Gastrocnemius medialis (tissue), 4 donors: ENCODE data around the gene CHST11. TPM values are rescaled to one million over a fixed set of nuclear protein-coding genes. Genes with fewer than 3 reads are reported as not detected.

ENCODE experiments used
- ATAC-seq, 2 donors: fragments of 150-250 bp; one replicate each; pipeline ENCODE4 v1.9.1; 2016
- DNase-seq, 2 donors: peaks; one replicate each; pipeline ENCODE4 v3.0.0-alpha.2; 2019
- H3K27ac ChIP-seq, 4 donors: fragments of 200-600 bp; sonication (generic); 1 replicate in 1 of 4; 2 replicates in 3 of 4; pipeline ENCODE4 v1.5.1; 2016 to 2018; ENCODE audit warnings: mild to moderate bottlenecking in 2 of 4, moderate library complexity in 1 of 4
- H3K27me3 ChIP-seq, 3 donors: fragments of 200-600 bp; sonication (generic) in 2 of 3; 1 replicate in 1 of 3; 2 replicates in 2 of 3; pipeline versions ENCODE4 v1.5.1 to v1.6.0; 2016 to 2019; ENCODE audit warnings: mild to moderate bottlenecking in 1 of 3, moderate library complexity in 1 of 3
- H3K36me3 ChIP-seq, 2 donors: fragments of 200-600 bp; sonication (generic) in 1 of 2; one replicate each; pipeline ENCODE4 v1.5.1; 2017 to 2018
- H3K4me1 ChIP-seq, 2 donors: fragments of 200-600 bp; sonication (generic) in 1 of 2; one replicate each; pipeline ENCODE4 v1.5.1; 2016 to 2017; ENCODE audit warnings: mild to moderate bottlenecking in 2 of 2
- H3K4me3 ChIP-seq, 4 donors: fragments of 200-600 bp; sonication (generic) in 3 of 4; 1 replicate in 1 of 4; 2 replicates in 3 of 4; pipeline ENCODE4 v1.5.1; 2016 to 2019; ENCODE audit warnings: mild to moderate bottlenecking in 2 of 4
- H3K9me3 ChIP-seq, 3 donors: fragments of 200-600 bp; sonication (generic) in 2 of 3; 1 replicate in 1 of 3; 2 replicates in 2 of 3; pipeline ENCODE4 v1.5.1; 2016 to 2019
- POLR2A ChIP-seq, 2 donors: fragments of 450-650 bp; IDR thresholded peaks; one replicate each; pipeline ENCODE4 v1.6.1; 2017; ENCODE audit warnings: antibody characterized with exemption in 2 of 2, mild to moderate bottlenecking in 2 of 2, moderate library complexity in 2 of 2
- in situ Hi-C, 4 donors: fragments of 200-750 bp; cut with MboI; loops; one replicate each; pipeline versions ENCODE4 v1.15.0 to v1.8.0; 2017; ENCODE audit warnings: low sequenced_read_pairs in 4 of 4
- intact Hi-C: fragments of 100-400 bp; cut with DNase I; formaldehyde crosslinking; loops from one replicate; pipeline ENCODE4 v1.15.1; 2023; ENCODE audit warnings: low total_unique reads
- total RNA-seq, 4 donors: library from RNA; depleted of rRNA; stranded (reverse); fragments of >200 nt; gene quantifications; one replicate each; pipeline versions ENCODE4 v1.1.0 to v1.2.3, GENCODE V29; 2016
- TF ChIP-seq, protein P1 (sequence below), 5 experiments: fragments of 450-650 bp in 3 of 5; fragments of 200-600 bp in 2 of 5; sonication (generic) in 2 of 5; IDR thresholded peaks in 4 of 5; conservative IDR thresholded peaks in 1 of 5; 1 replicate in 4 of 5; 2 replicates in 1 of 5; pipeline ENCODE4 v1.5.1; 2016 to 2019; ENCODE audit warnings: antibody characterized with exemption in 5 of 5, mild to moderate bottlenecking in 3 of 5, moderate library complexity in 3 of 5

Gene CHST11
- total RNA-seq, 4 donors from 2014 or later, result 0.17 to 2.1 (median 1.4) TPM

DNA sequence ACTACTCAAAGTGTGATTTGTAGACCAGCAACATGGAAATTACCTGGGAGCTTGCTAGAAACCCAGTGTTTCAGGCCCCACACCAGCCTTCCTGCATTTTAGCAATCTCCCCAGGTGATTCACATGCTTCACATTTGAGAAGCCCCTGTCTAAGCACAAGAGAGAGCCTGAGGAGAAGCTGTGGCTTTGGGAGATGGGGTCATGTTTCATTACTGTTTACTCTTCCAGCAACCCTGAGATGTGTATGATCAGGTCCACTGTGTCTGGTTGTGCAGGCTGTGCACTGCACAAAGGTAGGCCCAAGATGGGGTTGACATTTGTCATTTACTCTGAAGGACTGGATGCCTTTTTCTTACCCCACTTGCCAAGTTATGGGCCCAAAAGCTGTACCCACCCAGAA is 311.3 kb downstream of the CHST11 start:
- Histone ChIP-seq H3K36me3 (no peaks in the 10 kb centered on the region), H3K9me3 (peaks cover 0 to 9% (median 0%) of the 10 kb centered on the region in 3 donors), H3K4me3 (no peak overlapping the region), H3K27ac (no peak overlapping the region), H3K27me3 (no peaks in the 10 kb centered on the region), H3K4me1 (no peaks in the 10 kb centered on the region)
- TF ChIP-seq POLR2A (IDR thresholded peaks at IDR 0.05), result no peak
- TF ChIP-seq, protein P1, sequence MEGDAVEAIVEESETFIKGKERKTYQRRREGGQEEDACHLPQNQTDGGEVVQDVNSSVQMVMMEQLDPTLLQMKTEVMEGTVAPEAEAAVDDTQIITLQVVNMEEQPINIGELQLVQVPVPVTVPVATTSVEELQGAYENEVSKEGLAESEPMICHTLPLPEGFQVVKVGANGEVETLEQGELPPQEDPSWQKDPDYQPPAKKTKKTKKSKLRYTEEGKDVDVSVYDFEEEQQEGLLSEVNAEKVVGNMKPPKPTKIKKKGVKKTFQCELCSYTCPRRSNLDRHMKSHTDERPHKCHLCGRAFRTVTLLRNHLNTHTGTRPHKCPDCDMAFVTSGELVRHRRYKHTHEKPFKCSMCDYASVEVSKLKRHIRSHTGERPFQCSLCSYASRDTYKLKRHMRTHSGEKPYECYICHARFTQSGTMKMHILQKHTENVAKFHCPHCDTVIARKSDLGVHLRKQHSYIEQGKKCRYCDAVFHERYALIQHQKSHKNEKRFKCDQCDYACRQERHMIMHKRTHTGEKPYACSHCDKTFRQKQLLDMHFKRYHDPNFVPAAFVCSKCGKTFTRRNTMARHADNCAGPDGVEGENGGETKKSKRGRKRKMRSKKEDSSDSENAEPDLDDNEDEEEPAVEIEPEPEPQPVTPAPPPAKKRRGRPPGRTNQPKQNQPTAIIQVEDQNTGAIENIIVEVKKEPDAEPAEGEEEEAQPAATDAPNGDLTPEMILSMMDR (IDR thresholded peaks at IDR 0.05 in 4 of 5, conservative IDR thresholded peaks at IDR 0.05 in 1 of 5), result no peak
- in situ Hi-C loops, result no loop called here
- intact Hi-C loops, result no loop called here
- ATAC-seq (no peak), DNase-seq (no peak)

DNA sequence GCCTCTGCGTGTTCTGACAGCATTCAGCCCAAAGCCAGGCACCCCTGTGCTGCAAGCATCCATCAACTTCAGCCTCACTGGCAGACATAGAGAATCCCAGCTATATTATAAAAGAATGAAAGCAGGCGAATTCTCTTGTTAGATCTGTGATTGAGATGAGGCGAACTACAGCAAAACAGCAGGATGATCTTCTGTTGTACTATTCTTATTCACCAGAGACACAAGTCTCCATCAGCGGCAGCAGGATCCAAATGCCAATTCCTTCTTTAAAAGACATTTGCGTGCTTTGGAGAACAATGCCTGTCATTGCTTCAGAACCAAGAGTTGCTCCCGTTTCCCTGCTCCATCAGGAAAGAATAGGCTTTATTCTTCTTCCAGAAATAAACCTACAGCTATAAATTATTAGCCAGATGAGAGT is 312.4 kb downstream of the CHST11 start:
- in situ Hi-C loops (no loop called here), intact Hi-C loops (no loop called here)
- Histone ChIP-seq H3K4me3 (no peak overlapping the region), H3K27ac (no peak overlapping the region), H3K27me3 (no peaks in the 10 kb centered on the region), H3K4me1 (no peaks in the 10 kb centered on the region), H3K9me3 (peaks cover 0 to 9% (median 0%) of the 10 kb centered on the region in 3 donors), H3K36me3 (no peaks in the 10 kb centered on the region)
- TF ChIP-seq, protein P1 (IDR thresholded peaks at IDR 0.05 in 4 of 5, conservative IDR thresholded peaks at IDR 0.05 in 1 of 5), result no peak
- TF ChIP-seq POLR2A (IDR thresholded peaks at IDR 0.05), result no peak
- ATAC-seq (no peak), DNase-seq (no peak)

DNA sequence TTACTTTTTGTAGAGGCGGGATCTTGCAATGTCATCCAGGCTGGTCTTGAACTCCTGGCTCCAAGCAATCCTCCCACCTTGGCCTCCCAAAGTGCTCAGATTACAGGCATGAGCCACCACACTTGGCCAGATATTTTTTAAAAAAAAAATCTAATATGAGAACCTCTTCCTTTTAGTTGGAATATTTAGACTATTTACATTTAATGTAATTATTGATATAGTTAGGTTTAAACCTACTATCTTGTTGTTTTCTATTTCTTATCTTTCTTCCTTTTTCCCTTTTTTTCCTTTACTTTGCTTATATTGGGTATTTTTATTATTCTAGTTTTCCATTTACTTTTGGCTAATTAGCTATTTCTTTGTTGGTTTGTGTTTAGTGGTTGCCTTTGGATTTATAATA is 315.6 kb downstream of the CHST11 start:
- in situ Hi-C loops (no loop called here), intact Hi-C loops (no loop called here)
- no peaks in the 10 kb centered on the region for H3K27me3 ChIP-seq
- no peak overlapping the region for H3K4me3 ChIP-seq
- H3K36me3 ChIP-seq, result no peaks in the 10 kb centered on the region
- no peaks in the 10 kb centered on the region for H3K4me1 ChIP-seq
- no peak for DNase-seq
- TF ChIP-seq, protein P1 (IDR thresholded peaks at IDR 0.05 in 4 of 5, conservative IDR thresholded peaks at IDR 0.05 in 1 of 5), result no peak
- TF ChIP-seq POLR2A (IDR thresholded peaks at IDR 0.05), result no peak
- H3K27ac ChIP-seq, result no peak overlapping the region
- H3K9me3 ChIP-seq, result peaks cover 0 to 9% (median 0%) of the 10 kb centered on the region in 3 donors
- no peak for ATAC-seq

DNA sequence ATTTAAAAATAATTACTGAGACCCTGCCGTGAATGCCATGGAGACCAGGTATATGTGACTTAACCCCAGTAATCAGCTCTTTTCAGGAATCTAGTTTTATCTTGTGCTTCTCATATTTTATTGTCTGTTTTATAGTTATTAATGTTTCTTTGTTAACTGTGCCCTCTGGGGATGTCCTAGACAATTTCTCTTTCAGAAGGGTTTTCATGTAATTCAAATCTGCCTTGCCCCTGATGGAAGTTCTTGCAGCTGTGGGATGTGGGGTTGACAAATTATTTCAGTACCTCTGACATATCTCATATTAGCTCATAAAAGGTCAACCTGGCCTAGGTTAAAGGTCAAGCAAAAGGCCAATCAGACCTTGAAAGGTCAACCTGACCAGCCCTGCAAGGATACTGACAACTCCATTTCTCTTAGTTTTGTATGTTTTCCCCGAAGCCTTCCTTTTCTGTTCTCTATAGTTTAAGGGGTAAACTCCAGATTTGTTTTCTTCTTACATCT is 319.0 kb downstream of the CHST11 start:
- intact Hi-C loops, result no loop called here
- ATAC-seq (no peak), DNase-seq (no peak)
- no peaks in the 10 kb centered on the region for H3K36me3 ChIP-seq
- no peaks in the 10 kb centered on the region for H3K4me1 ChIP-seq
- peaks cover 0 to 9% (median 0%) of the 10 kb centered on the region in 3 donors for H3K9me3 ChIP-seq
- in situ Hi-C loops, result no loop called here
- TF ChIP-seq, protein P1 (IDR thresholded peaks at IDR 0.05 in 4 of 5, conservative IDR thresholded peaks at IDR 0.05 in 1 of 5), result no peak
- no peaks in the 10 kb centered on the region for H3K27me3 ChIP-seq
- H3K27ac ChIP-seq, result no peak overlapping the region
- H3K4me3 ChIP-seq, result no peak overlapping the region

DNA sequence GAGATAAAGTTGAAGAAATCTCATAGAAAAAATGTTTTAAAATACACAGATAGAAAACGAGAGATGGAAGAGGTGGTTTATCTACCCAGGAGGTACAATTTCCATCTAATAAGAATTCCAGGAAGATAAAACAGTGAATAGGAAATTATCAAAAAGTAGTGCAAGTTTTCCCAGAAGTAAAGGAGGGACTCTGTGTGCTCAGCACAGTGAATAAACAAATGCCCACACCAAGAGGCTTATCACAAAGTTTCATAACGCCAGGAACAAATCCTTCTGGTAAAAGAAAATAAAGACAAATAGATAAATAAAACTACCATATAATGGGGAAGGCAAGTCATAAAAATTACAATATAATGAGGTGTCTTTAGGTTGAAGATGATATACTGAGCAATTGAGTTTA is 322.4 kb downstream of the CHST11 start:
- Histone ChIP-seq H3K27me3 (no peaks in the 10 kb centered on the region), H3K4me1 (no peaks in the 10 kb centered on the region), H3K36me3 (no peaks in the 10 kb centered on the region), H3K4me3 (no peak overlapping the region), H3K9me3 (no peaks in the 10 kb centered on the region), H3K27ac (no peak overlapping the region)
- ATAC-seq, result no peak
- in situ Hi-C loops, result no loop called here
- intact Hi-C loops, result no loop called here
- TF ChIP-seq POLR2A (IDR thresholded peaks at IDR 0.05), result no peak
- TF ChIP-seq, protein P1 (IDR thresholded peaks at IDR 0.05 in 4 of 5, conservative IDR thresholded peaks at IDR 0.05 in 1 of 5), result no peak
- DNase-seq, result no peak
